SIG-M5 treated with dmso at 0.1 percent for 504 hours (cell line): ENCODE results near the gene CDC27.
"Not testable (repeated sequence)": the region's sequence is repeated elsewhere in the genome, so short reads cannot be mapped to it uniquely, and the experiment has no call there.

Source experiments
- DNase-seq: peaks from one replicate; lab custom pipeline; 2025; ENCODE audit not compliant: unreplicated experiment; lab: John Stamatoyannopoulos, UW

CDC27 gene

GRCh38 chr17:47072886-47073285 lies 116.2 kb downstream of the CDC27 start:
- peak; percentile 39 for DNase-seq

GRCh38 chr17:47071171-47071570 lies 117.9 kb downstream of the CDC27 start:
- not testable (repeated sequence) for DNase-seq

GRCh38 chr17:47070266-47070665 lies 118.8 kb downstream of the CDC27 start:
- not testable (repeated sequence) for DNase-seq
